ENCODE results near the gene SMYD2.
A peak's percentile ranks its signal among the peaks of the same experiment; 100 is the strongest.
"Not testable (repeated sequence)": the region's sequence is repeated elsewhere in the genome, so short reads cannot be mapped to it uniquely, and the experiment has no call there.

Gene SMYD2

GRCh38 chr1:214272964-214273533 is 7.9 kb upstream of the SMYD2 start:
- DNase-seq, result no peak

GRCh38 chr1:214275700-214276099 is 5.3 kb upstream of the SMYD2 start:
- DNase-seq, result not testable (repeated sequence)

GRCh38 chr1:214276786-214277185 is 4.2 kb upstream of the SMYD2 start:
- no peak for DNase-seq

GRCh38 chr1:214277704-214278635 is 3.0 kb upstream of the SMYD2 start:
- peak; percentile 81 for DNase-seq

- peak; percentile 85 for DNase-seq
These were observed 456 bp upstream of the SMYD2 start for GRCh38 chr1:214280386-214281020.

GRCh38 chr1:214281720-214282629 is 1.0 kb downstream of the SMYD2 start:
- DNase-seq, result no peak

- DNase-seq, result no peak
These were observed 1.8 kb downstream of the SMYD2 start for GRCh38 chr1:214282630-214283242.

GRCh38 chr1:214285610-214286440 is 4.9 kb downstream of the SMYD2 start:
- DNase-seq, result no peak

GRCh38 chr1:214287884-214288283 is 6.9 kb downstream of the SMYD2 start:
- no peak for DNase-seq

- DNase-seq, result peak; percentile 36
These were observed 8.8 kb downstream of the SMYD2 start for GRCh38 chr1:214289574-214290272.

GRCh38 chr1:214290424-214291037 is 9.6 kb downstream of the SMYD2 start:
- DNase-seq, result peak; percentile 10

- DNase-seq, result no peak
These were observed 11.4 kb downstream of the SMYD2 start for GRCh38 chr1:214292322-214292721.

- DNase-seq, result no peak
These were observed 15.0 kb downstream of the SMYD2 start for GRCh38 chr1:214295934-214296333.

GRCh38 chr1:214296860-214297745 is 16.1 kb downstream of the SMYD2 start:
- peak; percentile 93 for DNase-seq

GRCh38 chr1:214300149-214300780 is 19.3 kb downstream of the SMYD2 start:
- peak; percentile 10 for DNase-seq

- no peak for DNase-seq
These were observed 20.6 kb downstream of the SMYD2 start for GRCh38 chr1:214301526-214301925.

- DNase-seq, result peak; percentile 53
These were observed 22.4 kb downstream of the SMYD2 start for GRCh38 chr1:214303141-214303930.
